SK-N-SH (cell line): ENCODE measurements around the gene LBR. TPM values are rescaled to one million over a fixed set of nuclear protein-coding genes. Genes with fewer than 3 reads are reported as not detected.

Experiments
- CTCF ChIA-PET: fragments of 300-600, 350-600 bp; formaldehyde crosslinking; extraction: SDS; loops from one replicate; lab custom pipeline; 2021; lab: Yijun Ruan, JAX
- POLR2A ChIA-PET: fragments of 350-600 bp; sonication (Branson Sonifier 250); formaldehyde crosslinking; extraction: SDS; loops from one replicate; lab custom pipeline; 2020; ENCODE audit warnings: antibody characterized with exemption, inconsistent platforms; lab: Yijun Ruan, JAX
- DNase-seq: peaks from one replicate; pipeline ENCODE4 v3.0.0; 2012
- H2AFZ ChIP-seq: fragments of 200-600 bp; sonication (generic); 2 replicates; pipeline ENCODE4 v1.8.1; 2016; ENCODE audit warnings: antibody characterized with exemption, mild to moderate bottlenecking, low read depth
- H3F3A ChIP-seq: fragments of 200-600 bp; sonication (generic); replicated peaks from 2 replicates; pipeline ENCODE3; 2016; ENCODE audit warnings: antibody characterized with exemption, mild to moderate bottlenecking; ENCODE audit not compliant: insufficient read depth
- H3K27ac ChIP-seq, 2 experiments: fragments of 200-500 bp in 1 of 2; fragments of 200-600 bp in 1 of 2; sonication (Bioruptor generic) in 1 of 2; sonication (generic), shearing (Covaris generic) in 1 of 2; 2 replicates each; pipeline versions ENCODE4 v1.5.1 to v1.6.1; 2014 to 2016; ENCODE audit warnings: low read depth in 2 of 2, inconsistent platforms in 1 of 2, low read length in 1 of 2, mild to moderate bottlenecking in 1 of 2, mixed read lengths in 1 of 2
- H3K27me3 ChIP-seq: fragments of 200-600 bp; sonication (generic), shearing (Covaris generic); 2 replicates; pipeline ENCODE4 v1.6.1; 2016; ENCODE audit warnings: mixed run types; ENCODE audit not compliant: insufficient read depth
- H3K36me3 ChIP-seq, 2 experiments: fragments of 200-500 bp in 1 of 2; fragments of 200-600 bp in 1 of 2; sonication (Bioruptor generic) in 1 of 2; sonication (generic) in 1 of 2; replicated peaks in 1 of 2; 2 replicates each; pipeline versions ENCODE3 to v1.5.1; 2014 to 2016; ENCODE audit warnings: low read length in 1 of 2, mild to moderate bottlenecking in 1 of 2; ENCODE audit not compliant: insufficient read depth in 2 of 2, control insufficient read depth in 1 of 2
- H3K4me1 ChIP-seq, 2 experiments: fragments of 200-500 bp in 1 of 2; fragments of 200-600 bp in 1 of 2; sonication (Bioruptor generic) in 1 of 2; sonication (generic), shearing (Covaris generic) in 1 of 2; 2 replicates each; pipeline versions ENCODE4 v1.5.1 to v1.6.1; 2014 to 2016; ENCODE audit warnings: low read depth in 1 of 2, low read length in 1 of 2, mixed run types in 1 of 2; ENCODE audit not compliant: insufficient read depth in 2 of 2, control insufficient read depth in 1 of 2
- H3K4me2 ChIP-seq: fragments of 200-600 bp; sonication (generic), shearing (Covaris generic); 2 replicates; pipeline ENCODE4 v1.6.1; 2017; ENCODE audit warnings: mixed run types
- H3K4me3 ChIP-seq, 2 experiments: fragments of 200-500 bp in 1 of 2; fragments of 200-600 bp in 1 of 2; sonication (Bioruptor generic) in 1 of 2; sonication (generic), shearing (Covaris generic) in 1 of 2; 2 replicates each; pipeline versions ENCODE4 v1.5.1 to v1.8.1; 2014 to 2016; ENCODE audit warnings: low read depth in 2 of 2, inconsistent platforms in 1 of 2, low read length in 1 of 2, mild to moderate bottlenecking in 1 of 2, mixed read lengths in 1 of 2, moderate library complexity in 1 of 2
- H3K79me2 ChIP-seq: fragments of 200-600 bp; sonication (generic); 2 replicates; pipeline ENCODE4 v1.8.1; 2017; ENCODE audit warnings: mild to moderate bottlenecking; ENCODE audit not compliant: insufficient read depth
- H3K9ac ChIP-seq: fragments of 200-600 bp; sonication (generic); 2 replicates; pipeline ENCODE4 v1.6.1; 2017; ENCODE audit warnings: mixed run types
- H3K9me2 ChIP-seq: fragments of 200-600 bp; sonication (generic); 2 replicates; pipeline ENCODE4 v1.6.1; 2017; ENCODE audit warnings: mixed run types
- H3K9me3 ChIP-seq: fragments of 200-600 bp; sonication (generic); 2 replicates; pipeline ENCODE4 v1.6.1; 2017; ENCODE audit warnings: mixed run types, mild to moderate bottlenecking, moderate library complexity
- H4K20me1 ChIP-seq: fragments of 200-600 bp; sonication (generic); 2 replicates; pipeline ENCODE4 v1.6.1; 2017; ENCODE audit warnings: mild to moderate bottlenecking, mixed run types; ENCODE audit not compliant: insufficient read depth
- CHD2 ChIP-seq: fragments of 150-350 bp; IDR thresholded peaks from 2 replicates; pipeline ENCODE4 v1.6.1; 2018; ENCODE audit warnings: low read length; ENCODE audit not compliant: partially characterized antibody
- ELF1 ChIP-seq: IDR thresholded peaks from 2 replicates; pipeline ENCODE4 v1.4.0; 2012
- GATA2 ChIP-seq: sonication (generic); formaldehyde crosslinking; IDR thresholded peaks from 2 replicates; pipeline ENCODE4 v1.5.0; 2020; ENCODE audit warnings: mild to moderate bottlenecking, missing genetic modification reagents
- MEF2A ChIP-seq: IDR thresholded peaks from 2 replicates; pipeline ENCODE4 v1.4.0; 2012; ENCODE audit warnings: low read depth, borderline replicate concordance
- PBX3 ChIP-seq: IDR thresholded peaks from 2 replicates; pipeline ENCODE4; 2012
- RCOR1 ChIP-seq: fragments of 150-350 bp; IDR thresholded peaks from 2 replicates; pipeline ENCODE4 v1.6.1; 2017; ENCODE audit warnings: antibody characterized with exemption, low read length
- SIN3A ChIP-seq: IDR thresholded peaks from 2 replicates; pipeline ENCODE4 v1.6.1; 2012; ENCODE audit warnings: low read depth, mild to moderate bottlenecking, low read length, moderate library complexity, borderline replicate concordance
- SMC3 ChIP-seq: IDR thresholded peaks from 2 replicates; pipeline ENCODE4 v1.6.1; 2012; ENCODE audit warnings: low read depth, low read length, improper control_type of control experiment
- WGBS: methylation state at CpG from one replicate; pipeline ENCODE4 v1.1.6; 2017; ENCODE audit warnings: low lambda C conversion rate; 5-methylcytosine and 5-hydroxymethylcytosine counted together
- polyA plus RNA-seq, 3 experiments: library from polyadenylated mRNA; depleted of rRNA; stranded (reverse); fragments of >200 nt; gene quantifications; 2 replicates each; pipeline ENCODE4 v1.2.3, GENCODE V29; 2012
- TF ChIP-seq, protein P1 (sequence below): IDR thresholded peaks from 2 replicates; pipeline ENCODE4 v1.4.0; 2012; ENCODE audit warnings: low read depth, borderline replicate concordance
- TF ChIP-seq, protein P2 (sequence below): fragments of 200-600 bp; sonication (generic); IDR thresholded peaks from 2 replicates; pipeline ENCODE4 v1.6.1; 2017; ENCODE audit warnings: antibody characterized with exemption, mild to moderate bottlenecking, moderate library complexity

LBR gene
- polyA plus RNA-seq, 1 of the 3 experiments (the other 2 are of a cell fraction): 10.6 TPM

DNA sequence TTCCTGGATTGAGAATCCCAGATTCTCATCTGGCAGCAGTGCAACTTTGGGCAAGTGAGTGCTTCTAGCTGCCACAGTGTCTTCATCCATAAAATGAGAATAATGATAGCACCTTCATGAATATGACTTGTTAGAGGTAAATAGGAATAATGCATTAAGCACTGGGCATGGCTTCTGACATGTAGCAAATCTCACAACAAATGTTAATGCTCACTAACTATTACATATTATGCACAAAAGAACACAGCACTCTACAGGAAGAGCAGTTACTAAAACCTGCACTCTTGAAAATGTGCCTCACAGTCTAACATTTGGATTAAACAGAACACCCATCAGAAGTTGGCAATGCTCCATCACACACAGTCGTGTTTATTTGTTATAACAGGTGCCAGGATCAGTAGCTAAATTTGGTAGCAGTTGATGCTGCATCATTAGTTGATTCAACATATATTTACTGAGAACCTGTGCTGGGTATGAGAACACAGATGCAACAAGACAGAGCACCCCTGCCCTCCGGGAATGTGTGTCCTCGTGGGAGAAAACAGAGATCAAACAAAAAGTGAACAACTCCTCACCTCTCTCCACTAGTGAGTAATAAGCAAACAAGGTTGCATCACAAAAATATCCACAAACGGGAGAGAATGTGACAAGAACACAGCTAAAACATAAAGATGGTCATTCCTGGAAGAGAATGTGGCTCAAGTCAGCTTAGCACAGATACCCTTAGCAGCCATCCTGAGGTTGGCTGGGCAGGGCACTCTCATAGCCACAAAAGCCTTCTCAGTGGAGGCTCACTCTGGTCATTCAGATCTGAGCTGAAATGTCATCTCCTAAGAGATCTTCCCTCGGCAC is 26.2 kb upstream of the LBR start:
- H3K27ac ChIP-seq: peak overlapping the region in 1 of 2 experiments; percentile 46; a peak in 2 of 4 replicates
- ChIA-PET POLR2A (no interaction called here), CTCF (interaction anchor here (0.7 to 1.3 kb wide), 6 partner anchors 16 to 521 kb away, joined by 3 to 13 read pairs (median 4); no protein-coding TSS in a partner anchor)
- no peak overlapping the region for H3K4me3 ChIP-seq
- H3K36me3 ChIP-seq: no peaks in the 10 kb centered on the region
- H3K27me3 ChIP-seq: no peaks in the 10 kb centered on the region
- H3K4me2 ChIP-seq: peak overlapping the region; percentile 41; the same call in 1 of the 2 replicates
- WGBS: 69% methylated on average over 5 of the region's 5 CpGs
- no peak for DNase-seq
- H3K4me1 ChIP-seq: peaks cover 4 to 13% of the 10 kb centered on the region in 2 experiments; a peak in 2 of 4 replicates
- no peaks in the 10 kb centered on the region for H3K79me2 ChIP-seq
- no peaks in the 10 kb centered on the region for H4K20me1 ChIP-seq
- H3K9me2 ChIP-seq: no peaks in the 10 kb centered on the region
- no peak overlapping the region for H2AFZ ChIP-seq
- peaks cover 23% of the 10 kb centered on the region for H3F3A ChIP-seq
- H3K9ac ChIP-seq: no peak overlapping the region
- no peaks in the 10 kb centered on the region for H3K9me3 ChIP-seq
- TF ChIP-seq RCOR1: no peak
- TF ChIP-seq PBX3: no peak
- TF ChIP-seq, protein P1, sequence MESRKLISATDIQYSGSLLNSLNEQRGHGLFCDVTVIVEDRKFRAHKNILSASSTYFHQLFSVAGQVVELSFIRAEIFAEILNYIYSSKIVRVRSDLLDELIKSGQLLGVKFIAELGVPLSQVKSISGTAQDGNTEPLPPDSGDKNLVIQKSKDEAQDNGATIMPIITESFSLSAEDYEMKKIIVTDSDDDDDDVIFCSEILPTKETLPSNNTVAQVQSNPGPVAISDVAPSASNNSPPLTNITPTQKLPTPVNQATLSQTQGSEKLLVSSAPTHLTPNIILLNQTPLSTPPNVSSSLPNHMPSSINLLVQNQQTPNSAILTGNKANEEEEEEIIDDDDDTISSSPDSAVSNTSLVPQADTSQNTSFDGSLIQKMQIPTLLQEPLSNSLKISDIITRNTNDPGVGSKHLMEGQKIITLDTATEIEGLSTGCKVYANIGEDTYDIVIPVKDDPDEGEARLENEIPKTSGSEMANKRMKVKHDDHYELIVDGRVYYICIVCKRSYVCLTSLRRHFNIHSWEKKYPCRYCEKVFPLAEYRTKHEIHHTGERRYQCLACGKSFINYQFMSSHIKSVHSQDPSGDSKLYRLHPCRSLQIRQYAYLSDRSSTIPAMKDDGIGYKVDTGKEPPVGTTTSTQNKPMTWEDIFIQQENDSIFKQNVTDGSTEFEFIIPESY: no peak
- TF ChIP-seq CHD2: no peak
- no peak for TF ChIP-seq ELF1
- TF ChIP-seq SIN3A: no peak
- no peak for TF ChIP-seq MEF2A
- TF ChIP-seq GATA2 (CRISPR knock-in tag): no peak
- no peak for TF ChIP-seq SMC3
- TF ChIP-seq, protein P2, sequence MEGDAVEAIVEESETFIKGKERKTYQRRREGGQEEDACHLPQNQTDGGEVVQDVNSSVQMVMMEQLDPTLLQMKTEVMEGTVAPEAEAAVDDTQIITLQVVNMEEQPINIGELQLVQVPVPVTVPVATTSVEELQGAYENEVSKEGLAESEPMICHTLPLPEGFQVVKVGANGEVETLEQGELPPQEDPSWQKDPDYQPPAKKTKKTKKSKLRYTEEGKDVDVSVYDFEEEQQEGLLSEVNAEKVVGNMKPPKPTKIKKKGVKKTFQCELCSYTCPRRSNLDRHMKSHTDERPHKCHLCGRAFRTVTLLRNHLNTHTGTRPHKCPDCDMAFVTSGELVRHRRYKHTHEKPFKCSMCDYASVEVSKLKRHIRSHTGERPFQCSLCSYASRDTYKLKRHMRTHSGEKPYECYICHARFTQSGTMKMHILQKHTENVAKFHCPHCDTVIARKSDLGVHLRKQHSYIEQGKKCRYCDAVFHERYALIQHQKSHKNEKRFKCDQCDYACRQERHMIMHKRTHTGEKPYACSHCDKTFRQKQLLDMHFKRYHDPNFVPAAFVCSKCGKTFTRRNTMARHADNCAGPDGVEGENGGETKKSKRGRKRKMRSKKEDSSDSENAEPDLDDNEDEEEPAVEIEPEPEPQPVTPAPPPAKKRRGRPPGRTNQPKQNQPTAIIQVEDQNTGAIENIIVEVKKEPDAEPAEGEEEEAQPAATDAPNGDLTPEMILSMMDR: no peak
